Amniotic epithelial cell (primary cell): ENCODE results near the gene AARS2.

Experiments used
- DNase-seq: peaks from one replicate; pipeline ENCODE4 v3.0.0-alpha.2; 2010; ENCODE audit warnings: low read depth

The AARS2 gene

DNA sequence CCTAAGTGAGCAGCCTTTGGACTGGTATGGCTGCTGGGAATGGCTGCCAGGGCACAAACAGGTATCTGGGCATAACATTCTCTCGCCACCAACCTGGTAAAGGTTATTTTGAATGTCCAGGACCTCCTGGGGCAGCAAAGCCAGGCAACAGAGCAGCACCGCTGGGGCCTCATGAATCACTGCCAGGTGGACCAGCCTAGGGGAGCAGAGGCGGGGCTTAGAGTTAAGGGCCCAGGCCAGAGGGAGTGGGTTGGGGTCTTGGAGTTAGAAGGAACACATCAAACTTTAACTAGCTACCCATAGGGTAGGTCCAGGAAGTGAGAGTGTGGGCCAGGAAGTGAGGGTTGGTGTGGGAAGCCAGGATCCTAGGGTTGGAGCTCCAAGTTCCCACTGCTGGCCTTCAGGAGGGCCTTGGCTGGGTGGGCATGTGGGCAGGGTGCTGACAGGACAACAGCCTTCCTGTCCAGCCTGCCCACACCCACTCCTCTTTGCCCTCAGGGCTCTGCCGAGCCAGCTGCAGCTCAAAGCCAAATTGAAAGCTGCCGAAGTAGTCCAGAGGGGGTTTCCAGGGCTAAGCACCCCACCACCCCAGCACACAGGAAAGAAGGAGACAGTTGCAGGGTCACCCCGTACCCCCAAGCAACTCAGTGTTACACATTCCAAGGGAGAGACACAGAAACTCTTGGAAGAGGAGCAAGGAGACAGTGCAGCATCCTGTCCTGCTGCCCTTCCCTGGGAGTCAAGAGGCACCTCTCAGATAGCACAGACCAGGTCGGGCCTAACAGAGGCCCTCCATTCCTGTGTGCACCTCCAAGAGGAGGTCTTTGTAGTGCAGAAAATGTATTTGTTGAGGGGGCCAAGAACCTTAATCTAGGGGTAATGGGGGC lies 50.4 kb downstream of the AARS2 start:
- DNase-seq = no peak

DNA sequence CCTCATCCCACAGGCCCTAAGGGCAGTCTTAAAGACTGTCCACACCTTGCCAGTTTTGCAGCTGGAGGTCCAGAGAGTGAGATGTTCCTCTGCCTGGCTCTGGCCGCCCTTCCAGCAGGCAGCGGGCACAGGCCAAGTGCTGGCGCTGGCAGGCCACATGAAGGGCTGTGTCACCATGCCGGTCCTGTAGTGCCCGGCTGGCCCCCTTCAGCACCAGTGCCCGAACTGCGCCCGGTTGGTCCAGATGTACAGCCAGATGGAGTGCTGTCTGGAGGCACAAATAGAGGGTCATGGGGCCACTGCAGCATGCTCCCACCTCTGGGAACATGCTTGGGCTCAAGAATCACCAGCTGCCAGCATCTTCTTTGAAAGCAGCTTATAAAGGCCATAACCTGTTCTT lies 51.6 kb downstream of the AARS2 start:
- DNase-seq = no peak

DNA sequence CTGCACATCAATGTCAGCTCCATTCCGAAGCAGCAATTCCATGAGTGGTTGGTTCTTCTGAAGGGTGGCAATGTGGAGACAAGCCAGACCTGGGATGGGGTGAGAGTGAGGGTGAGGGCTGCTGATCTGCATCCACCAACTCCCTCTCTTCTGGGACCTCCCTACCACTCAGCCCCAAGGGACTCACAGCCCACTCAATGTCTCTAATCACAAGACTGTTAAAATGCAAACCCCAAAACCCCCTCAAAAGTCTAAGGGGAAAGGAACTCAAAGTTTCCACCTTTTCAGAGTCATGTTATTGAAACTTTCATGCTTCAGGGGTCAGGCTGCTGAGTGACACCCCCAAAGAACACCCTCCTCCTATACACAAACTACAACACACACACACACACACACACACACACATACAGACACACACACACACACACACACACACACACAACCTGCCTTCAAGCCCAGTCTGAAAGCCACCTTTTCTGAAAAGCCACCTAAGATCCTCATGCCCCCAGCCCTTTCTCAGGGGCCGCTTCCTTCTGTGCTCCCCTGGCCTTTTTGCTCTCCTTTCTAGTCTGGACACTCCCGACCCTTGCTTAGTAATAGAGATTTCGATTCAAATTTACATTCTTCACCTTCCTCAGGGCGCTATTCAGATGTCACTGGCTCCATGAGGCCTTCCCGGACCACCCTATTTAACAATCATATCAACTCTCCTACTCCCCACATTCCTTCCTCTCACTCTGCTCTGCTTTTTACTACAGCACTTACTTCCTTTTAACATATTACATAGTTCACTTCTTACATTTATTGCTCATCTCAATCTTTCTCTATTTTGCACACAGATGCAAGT lies 52.5 kb downstream of the AARS2 start:
- no peak for DNase-seq

DNA sequence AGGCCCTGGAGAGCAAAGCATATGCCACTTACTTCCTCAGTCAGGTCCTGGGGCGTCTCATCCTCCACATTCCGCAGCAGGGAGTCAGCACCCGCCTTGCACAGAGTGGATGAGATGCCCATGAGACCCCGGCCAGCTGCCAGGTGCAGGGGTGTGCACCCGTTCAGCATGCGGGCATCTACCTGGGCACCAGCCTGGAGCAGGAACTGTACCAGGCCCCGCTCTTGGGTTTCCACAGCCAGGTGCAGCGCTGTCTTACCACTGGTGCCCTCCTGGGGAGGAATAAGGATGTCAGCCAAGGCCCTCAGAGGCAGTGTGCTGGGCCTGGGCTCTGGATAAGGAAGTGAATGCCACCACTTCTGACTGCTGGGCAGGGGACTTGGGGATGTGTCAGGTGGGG lies 53.1 kb downstream of the AARS2 start:
- DNase-seq = no peak

DNA sequence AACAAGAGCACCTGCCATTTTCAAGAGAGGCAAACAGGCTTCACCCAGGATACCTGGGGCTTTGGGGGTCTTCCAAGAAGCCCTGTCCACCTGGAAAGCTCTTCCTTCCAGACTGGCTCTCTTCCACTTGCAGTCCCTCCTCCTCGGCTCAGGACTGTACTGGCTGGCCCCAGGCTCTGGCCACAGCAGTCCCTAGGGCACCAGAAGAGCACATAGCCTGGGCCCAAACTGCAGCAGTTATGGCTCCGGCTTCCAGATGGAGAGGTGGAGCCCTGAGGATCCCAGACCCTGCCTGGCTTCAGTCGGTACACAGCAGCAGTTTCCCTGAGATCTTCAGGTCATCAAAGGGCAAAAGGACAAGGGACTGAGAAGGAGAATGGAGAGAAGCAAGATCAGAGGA lies 54.2 kb downstream of the AARS2 start:
- no peak for DNase-seq

DNA sequence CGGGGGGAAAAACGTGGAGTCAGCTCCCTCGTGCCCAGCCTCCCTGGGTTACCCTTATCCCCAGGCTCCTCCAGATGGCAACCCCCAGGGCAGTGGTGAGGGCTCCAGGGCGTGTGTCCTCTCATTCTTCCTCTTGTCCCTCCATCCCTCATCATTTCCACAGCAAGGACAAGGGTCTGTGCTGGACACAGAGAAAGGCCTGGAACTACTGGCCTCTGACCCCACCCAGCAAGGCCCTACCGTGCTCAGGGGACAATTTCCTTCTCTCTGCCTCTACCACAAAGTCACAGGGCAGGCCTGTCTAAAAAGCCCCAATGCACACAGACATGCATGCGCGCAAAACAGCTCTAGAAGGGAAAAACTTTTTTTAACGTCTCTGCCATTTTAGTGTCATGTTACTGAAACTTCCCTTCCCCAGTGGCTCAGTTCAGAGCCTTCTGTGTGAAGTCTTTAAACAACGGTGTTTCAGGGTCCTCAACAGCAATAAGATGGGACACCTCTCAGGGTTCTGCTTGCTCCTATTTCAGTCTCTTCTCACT lies 54.8 kb downstream of the AARS2 start:
- DNase-seq = no peak

DNA sequence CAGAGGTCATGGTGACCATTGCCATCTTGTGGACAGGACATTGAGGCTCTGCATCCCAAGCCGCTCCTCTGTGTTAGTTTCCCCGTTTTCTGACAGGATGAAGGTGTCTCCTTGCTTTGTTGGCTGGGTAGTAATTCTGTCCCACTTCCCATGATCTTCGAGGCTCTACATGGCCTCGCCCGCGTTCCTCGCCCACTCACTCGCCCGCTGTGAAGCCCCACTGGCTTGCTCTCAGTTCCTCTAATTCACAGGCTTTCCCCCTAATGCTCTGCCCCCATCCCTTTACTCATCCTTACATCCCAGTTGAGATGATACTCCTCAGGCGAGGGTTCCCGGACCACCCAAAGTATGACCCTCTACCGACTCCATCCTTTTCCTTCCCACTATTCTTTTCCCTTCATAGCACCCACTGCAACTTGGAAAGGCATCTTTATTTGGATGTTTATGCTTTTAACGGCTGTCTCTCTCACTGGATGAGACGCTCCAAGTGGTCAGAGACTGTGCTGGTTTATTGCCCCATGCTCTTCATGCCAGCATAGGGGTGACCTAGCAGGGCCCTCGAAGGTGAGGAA lies 55.3 kb downstream of the AARS2 start:
- DNase-seq = no peak

DNA sequence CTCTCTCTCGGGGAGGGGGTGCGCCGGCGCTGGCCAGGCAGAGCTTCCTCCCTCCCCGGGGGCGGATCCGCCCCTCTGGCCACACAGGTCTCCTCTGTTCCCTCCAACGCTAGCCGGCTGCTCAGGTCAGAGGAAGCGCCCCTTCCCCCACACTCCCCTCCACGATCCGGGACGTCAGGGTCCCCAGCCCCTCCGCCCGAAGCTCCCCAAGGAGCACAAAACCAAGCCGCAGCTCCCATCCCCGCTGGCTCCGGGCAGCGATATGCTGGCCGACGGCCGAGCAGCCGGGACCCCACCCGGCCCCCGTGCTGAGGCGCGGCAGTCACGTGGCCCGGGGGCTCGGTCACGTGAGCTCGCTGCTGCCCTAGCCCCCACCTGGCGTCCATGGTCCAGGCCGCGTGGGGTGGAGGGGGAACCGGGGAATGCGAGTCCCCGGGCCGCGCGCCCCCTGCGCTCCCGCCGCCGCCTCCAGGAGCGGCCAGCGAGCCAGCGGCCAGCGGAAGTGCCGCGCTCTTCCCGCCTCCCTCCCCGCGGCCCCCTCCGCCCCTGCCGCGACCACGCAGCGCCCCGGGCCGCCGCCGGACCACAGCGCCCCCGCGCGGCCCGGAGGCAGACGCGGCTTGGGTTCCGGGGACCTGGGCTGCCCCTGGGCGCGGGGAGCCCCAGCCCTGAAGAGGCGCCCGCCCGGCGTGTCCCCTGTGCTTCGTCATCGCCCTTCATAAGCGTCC lies 56.0 kb downstream of the AARS2 start, which contains the start of gene SLC35B2:
SLC35B2 (minus strand) TSS at position 504 of the 728 bp plus-strand sequence; CDS start at position 386, 118 bp downstream.
- DNase-seq = peak; percentile 58

DNA sequence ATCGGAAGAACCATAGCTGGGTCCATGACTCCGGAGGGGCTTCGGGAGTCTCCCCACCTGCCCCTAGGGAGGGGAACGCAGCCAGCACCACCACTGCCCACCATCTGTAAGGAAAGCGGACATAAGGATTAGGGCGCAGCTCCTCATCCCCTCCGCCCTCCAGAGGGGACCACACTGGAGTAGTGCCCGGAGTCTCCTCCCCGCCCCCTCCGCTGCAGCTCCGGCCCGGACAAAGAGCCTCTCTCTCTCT lies 56.4 kb downstream of the AARS2 start:
- no peak for DNase-seq

DNA sequence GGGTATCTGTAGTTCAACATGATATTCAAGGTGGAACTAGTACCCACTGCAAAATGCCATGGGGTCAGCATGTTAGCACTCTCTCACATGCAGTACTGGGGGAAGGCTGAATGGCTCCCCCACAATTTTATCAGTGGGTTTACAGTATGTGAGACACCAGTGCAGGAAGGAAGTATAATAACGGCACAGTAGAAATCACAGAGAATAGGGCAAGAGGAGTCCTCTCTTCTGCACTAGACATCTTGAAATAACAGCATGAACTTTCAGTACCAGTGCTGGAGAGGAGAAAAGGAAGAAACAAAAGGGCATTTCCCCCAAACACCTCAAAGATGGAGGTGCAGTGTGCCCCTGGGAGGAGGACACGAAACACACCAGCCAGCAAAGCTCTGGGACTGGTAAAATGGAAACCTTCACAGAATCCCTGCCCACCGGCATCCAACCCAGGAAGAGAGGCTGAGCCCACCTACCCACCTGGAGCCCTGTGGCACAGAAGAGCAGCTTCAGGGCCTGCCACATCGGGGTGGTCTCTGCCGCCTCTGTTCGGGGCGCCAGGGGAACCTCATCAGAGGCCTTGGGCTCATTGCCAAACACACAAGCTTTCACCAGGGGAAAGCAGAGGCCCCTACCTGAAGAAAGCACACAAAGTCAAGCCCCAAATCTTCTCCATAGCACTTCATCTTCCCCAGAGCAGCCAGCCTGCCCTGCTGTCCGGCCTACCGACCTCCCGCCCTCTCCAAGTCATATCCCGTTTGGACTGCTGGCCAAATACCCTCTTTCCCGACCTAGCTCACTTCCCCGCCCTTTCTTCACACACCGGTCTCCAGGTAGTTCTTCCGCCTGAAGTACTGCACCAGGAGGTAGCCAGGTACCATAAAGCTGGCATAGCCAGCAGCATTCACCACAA lies 57.0 kb downstream of the AARS2 start:
- DNase-seq = no peak

DNA sequence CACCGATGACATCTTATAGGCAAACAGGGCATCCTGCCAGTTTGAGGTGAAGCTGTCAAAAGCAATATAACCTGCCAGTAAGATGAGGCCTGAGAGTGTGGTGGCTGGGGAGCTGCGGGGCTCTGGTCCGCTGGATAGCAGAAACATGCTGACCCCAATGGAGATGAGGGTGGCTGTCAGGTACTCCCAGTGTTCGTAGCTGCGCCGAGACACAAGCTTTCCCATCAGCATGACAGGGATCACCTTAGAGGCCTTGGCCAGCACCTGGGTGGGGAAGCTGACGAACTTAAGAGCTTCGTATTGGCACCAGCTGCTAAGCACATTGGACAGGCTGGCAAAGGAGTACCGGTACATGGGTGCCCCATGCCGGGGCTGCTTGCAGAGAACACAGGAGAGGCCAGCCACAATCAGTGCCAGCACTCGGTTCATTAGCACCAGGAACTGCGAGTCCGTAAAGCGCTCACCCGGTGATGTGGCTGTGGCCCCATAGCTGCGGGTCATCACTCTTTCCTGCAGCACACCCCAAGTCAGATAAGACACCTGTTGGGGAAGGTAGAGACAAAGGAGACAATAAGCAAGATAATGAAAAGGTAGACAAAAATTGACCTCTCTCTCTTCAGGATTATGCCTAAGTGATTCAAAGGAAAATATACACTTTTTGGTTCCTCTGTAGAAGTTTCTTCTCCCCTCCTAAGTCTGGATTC lies 57.9 kb downstream of the AARS2 start:
- no peak for DNase-seq

DNA sequence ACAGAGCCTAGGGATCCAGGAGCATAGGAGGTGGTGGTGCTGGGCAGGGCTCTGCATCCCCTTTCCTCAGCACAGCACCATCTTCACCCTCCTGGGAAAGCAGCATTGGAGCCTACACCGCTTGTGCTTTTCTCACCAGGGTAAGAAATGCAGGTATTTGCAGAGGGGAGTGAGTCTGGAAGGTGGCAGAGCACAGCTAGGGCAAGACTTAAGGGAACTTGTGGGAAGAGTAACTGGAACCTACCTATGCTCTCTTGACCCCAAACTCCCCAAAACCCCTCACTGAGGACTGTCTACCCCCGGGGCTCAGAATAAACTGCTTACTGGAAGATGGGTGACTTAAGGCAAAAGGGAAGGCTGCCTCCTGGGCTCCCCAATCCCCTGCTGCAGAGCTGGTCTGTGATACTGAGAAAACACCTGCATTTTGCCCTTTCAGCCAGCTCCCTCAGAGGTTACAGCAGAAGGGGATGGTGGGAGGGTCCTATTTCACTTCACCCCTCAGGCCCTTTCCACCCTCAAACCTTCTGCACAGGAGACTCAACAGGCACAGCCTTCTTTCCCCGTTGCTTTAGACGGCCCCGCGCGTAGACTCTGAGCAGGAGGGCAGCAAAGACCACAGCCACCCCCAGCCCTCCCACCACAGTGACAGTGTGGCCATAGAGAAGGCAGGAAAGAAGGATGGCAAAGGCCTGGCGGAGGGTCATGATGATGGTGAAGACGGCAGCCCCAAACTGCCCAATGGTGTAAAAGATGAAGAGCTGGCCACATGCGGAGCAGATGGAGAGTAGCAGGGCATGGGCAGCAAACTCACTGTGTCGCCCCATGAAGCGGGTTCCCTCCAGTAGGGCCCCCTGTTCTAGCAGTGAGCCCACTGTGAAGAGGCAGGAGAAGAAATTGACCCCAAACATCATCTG lies 58.7 kb downstream of the AARS2 start:
- DNase-seq = no peak

DNA sequence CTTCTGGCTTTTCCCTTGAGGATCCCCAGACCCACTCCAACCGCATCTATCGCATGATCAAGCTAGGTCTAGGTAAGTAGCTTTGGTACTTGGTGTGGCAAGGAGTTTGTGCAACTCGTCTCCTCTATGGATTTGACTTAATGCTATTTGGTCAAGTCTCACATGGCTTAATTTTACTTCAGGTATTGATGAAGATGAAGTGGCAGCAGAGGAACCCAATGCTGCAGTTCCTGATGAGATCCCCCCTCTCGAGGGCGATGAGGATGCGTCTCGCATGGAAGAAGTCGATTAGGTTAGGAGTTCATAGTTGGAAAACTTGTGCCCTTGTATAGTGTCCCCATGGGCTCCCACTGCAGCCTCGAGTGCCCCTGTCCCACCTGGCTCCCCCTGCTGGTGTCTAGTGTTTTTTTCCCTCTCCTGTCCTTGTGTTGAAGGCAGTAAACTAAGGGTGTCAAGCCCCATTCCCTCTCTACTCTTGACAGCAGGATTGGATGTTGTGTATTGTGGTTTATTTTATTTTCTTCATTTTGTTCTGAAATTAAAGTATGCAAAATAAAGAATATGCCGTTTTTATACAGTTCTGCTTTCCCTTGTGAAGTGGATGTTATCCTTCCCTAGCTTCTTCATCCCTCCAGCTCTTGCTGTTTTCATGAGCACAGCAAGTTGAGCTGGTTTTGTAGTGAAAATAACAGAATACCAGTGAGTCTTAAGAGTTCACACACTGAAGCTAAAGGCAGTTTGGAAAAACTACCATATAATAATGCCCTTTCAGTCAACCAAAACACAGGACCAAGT lies 59.6 kb downstream of the AARS2 start:
- DNase-seq = no peak

DNA sequence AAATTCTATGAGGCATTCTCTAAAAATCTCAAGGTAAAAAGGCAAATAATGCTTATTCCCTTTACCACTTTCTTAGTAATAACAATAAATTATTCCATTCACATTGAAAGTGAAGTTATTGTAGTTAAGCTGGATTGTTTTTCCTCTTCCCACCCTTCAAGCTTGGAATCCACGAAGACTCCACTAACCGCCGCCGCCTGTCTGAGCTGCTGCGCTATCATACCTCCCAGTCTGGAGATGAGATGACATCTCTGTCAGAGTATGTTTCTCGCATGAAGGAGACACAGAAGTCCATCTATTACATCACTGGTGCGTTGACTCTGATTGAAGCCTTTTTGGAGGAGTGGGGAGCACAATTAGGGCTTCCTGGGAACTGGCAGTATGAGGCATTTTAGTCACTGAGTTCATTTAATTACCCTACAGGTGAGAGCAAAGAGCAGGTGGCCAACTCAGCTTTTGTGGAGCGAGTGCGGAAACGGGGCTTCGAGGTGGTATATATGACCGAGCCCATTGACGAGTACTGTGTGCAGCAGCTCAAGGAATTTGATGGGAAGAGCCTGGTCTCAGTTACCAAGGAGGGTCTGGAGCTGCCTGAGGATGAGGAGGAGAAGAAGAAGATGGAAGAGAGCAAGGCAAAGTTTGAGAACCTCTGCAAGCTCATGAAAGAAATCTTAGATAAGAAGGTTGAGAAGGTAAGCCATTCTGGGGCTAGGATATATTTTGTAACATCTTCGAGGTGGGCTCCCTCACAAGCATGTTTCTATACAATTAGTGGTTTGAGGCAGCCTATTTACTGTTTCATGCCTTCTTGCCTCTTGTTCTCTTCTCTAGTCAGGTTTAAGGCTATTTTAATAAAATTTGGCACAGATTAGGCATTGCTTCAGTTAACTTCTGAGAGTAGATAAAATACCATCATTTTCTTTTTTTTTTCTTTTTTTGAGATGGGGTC lies 61.3 kb downstream of the AARS2 start:
- DNase-seq = no peak

DNA sequence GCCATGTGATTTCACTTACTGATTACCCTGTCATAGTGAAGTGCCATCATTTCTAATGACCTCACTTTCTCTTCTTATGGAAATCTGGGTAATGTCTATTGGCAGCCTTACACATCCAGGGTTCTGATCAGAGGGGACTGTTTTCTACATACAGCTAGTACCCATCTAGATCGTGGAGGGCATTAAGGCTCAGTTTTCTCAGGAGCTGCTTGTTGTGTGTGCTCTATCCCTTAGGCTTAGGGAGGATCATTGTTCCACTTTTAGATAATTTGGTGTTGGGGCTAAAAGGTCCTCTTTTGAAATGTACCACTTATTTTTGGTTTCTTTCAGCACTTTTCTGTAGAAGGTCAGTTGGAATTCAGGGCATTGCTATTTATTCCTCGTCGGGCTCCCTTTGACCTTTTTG lies 62.4 kb downstream of the AARS2 start:
- DNase-seq = no peak

DNA sequence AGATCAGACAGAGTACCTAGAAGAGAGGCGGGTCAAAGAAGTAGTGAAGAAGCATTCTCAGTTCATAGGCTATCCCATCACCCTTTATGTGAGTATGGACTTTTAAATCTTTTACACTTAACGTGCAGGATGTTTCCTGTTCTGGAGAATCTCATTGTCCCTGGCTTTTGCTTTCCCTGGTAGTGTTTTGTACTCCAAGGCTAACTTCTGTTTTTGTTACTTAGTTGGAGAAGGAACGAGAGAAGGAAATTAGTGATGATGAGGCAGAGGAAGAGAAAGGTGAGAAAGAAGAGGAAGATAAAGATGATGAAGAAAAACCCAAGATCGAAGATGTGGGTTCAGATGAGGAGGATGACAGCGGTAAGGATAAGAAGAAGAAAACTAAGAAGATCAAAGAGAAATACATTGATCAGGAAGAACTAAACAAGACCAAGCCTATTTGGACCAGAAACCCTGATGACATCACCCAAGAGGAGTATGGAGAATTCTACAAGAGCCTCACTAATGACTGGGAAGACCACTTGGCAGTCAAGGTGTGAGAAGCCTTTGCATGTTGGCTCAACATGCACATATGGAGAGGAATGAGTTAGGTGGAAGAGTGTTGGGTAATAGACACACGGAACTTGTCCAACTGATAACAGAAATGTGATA lies 63.0 kb downstream of the AARS2 start:
- no peak for DNase-seq
